ENCODE measurements around the gene NBDY.

Gene NBDY

GRCh38 chrX:56857042-56857441 is 128.0 kb downstream of the NBDY start:
- H3K4me3 ChIP-seq (ENCODE audit: low read depth, low read length): no peak overlapping the region
- no peak for TF ChIP-seq CTCF (IDR thresholded peaks at IDR 0.05; ENCODE audit: low read depth, low read length, missing control alignments)
- DNase-seq (ENCODE audit: low read depth): no peak

DNA sequence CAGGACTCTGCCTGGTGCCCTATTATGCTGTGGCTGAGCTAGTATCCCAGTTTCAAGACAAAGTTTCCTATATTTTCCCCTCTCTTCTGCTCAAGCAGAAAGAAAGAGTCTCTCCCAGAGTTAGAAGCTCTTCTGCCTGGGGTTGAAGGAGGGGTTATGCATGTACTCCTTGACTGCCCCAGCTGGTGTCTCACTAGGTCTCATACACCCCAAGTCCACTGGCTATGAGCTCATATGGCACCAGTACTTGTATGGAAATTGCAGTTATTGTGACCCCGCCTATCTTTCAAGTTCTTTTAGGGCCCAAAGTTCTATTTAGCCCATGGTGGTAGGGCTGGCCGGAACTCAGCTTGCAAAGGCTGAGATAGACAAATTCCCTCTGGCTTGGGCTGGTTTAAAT is 131.8 kb downstream of the NBDY start:
- H3K4me3 ChIP-seq (ENCODE audit: low read depth, low read length): no peak overlapping the region
- no peak for DNase-seq (ENCODE audit: low read depth)
- TF ChIP-seq CTCF (IDR thresholded peaks at IDR 0.05; ENCODE audit: low read depth, low read length, missing control alignments): no peak
